T47D (cell line): ENCODE results near the gene TGM3.
"Not testable (repeated sequence)": the region's sequence is repeated elsewhere in the genome, so short reads cannot be mapped to it uniquely, and the experiment has no call there.

Experiments used
- DNase-seq, 2 experiments: peaks; one replicate each; pipeline versions ENCODE4 v3.0.0 to v3.0.0-alpha.2; 2011 to 2012; ENCODE audit warnings: low read depth in 1 of 2, low spot score in 1 of 2
- JUND ChIP-seq: IDR thresholded peaks from 2 replicates; pipeline ENCODE4 v1.6.1; 2012; ENCODE audit warnings: low read depth
- in situ Hi-C: cut with HindIII; loops from 2 replicates; pipeline ENCODE4 v1.10.0; 2016; ENCODE audit warnings: low sequenced_read_pairs, low pct_unique_long_range_greater_than_20kb

The TGM3 gene

GRCh38 chr20:2264118-2264517 is 31.7 kb upstream of the TGM3 start:
- DNase-seq: no peak
- in situ Hi-C loops: no loop called here
- no peak for TF ChIP-seq JUND

GRCh38 chr20:2264621-2265374 is 31.0 kb upstream of the TGM3 start:
- in situ Hi-C loops: not testable (repeated sequence)

GRCh38 chr20:2273634-2274302 is 22.0 kb upstream of the TGM3 start:
- DNase-seq: no peak

More at GRCh38 chr20:2264621-2265374, 31.0 kb upstream of the TGM3 start:
- DNase-seq: peak in 1 of 2 experiments; percentile 76

GRCh38 chr20:2276015-2276414 is 19.8 kb upstream of the TGM3 start:
- in situ Hi-C loops: no loop called here
- DNase-seq: peak in 1 of 2 experiments; percentile 44
- TF ChIP-seq JUND: no peak

More at GRCh38 chr20:2273634-2274302, 22.0 kb upstream of the TGM3 start:
- TF ChIP-seq JUND: no peak
- in situ Hi-C loops: no loop called here

- no peak for TF ChIP-seq JUND
- in situ Hi-C loops: no loop called here
- DNase-seq: no peak
Measured at GRCh38 chr20:2279253-2279779, 16.5 kb upstream of the TGM3 start.

GRCh38 chr20:2280082-2280481 is 15.7 kb upstream of the TGM3 start:
- TF ChIP-seq JUND: no peak
- in situ Hi-C loops: no loop called here
- DNase-seq: no peak

- in situ Hi-C loops: no loop called here
- TF ChIP-seq JUND: no peak
- DNase-seq: no peak
Measured at GRCh38 chr20:2281563-2281962, 14.2 kb upstream of the TGM3 start.

GRCh38 chr20:2282181-2282580 is 13.6 kb upstream of the TGM3 start:
- in situ Hi-C loops: no loop called here
- no peak for TF ChIP-seq JUND

GRCh38 chr20:2283706-2284423 is 11.9 kb upstream of the TGM3 start:
- in situ Hi-C loops: no loop called here
- peak in 1 of 2 experiments; percentile 58 for DNase-seq

More at GRCh38 chr20:2282181-2282580, 13.6 kb upstream of the TGM3 start:
- no peak for DNase-seq

GRCh38 chr20:2285193-2285592 is 10.6 kb upstream of the TGM3 start:
- TF ChIP-seq JUND: no peak
- in situ Hi-C loops: no loop called here
- no peak for DNase-seq

More at GRCh38 chr20:2283706-2284423, 11.9 kb upstream of the TGM3 start:
- no peak for TF ChIP-seq JUND

GRCh38 chr20:2285613-2286012 is 10.2 kb upstream of the TGM3 start:
- no peak for TF ChIP-seq JUND
- DNase-seq: no peak
- in situ Hi-C loops: no loop called here

GRCh38 chr20:2287504-2287903 is 8.3 kb upstream of the TGM3 start:
- DNase-seq: no peak
- TF ChIP-seq JUND: no peak
- in situ Hi-C loops: no loop called here
